NCI-H2227 (cell line): ENCODE data around the gene FRS2.
A peak's percentile ranks its signal among the peaks of the same experiment; 100 is the strongest.
"Not testable (repeated sequence)": the region's sequence is repeated elsewhere in the genome, so short reads cannot be mapped to it uniquely, and the experiment has no call there.

Experiments used
- DNase-seq: peaks from one replicate; lab custom pipeline; 2025; ENCODE audit not compliant: unreplicated experiment; lab: John Stamatoyannopoulos, UW

FRS2 gene

GRCh38 chr12:69575346-69575745 is 105.2 kb downstream of the FRS2 start:
- no peak for DNase-seq

- DNase-seq = no peak
Observed at GRCh38 chr12:69578283-69578682, 108.1 kb downstream of the FRS2 start.

GRCh38 chr12:69579029-69579428 is 108.8 kb downstream of the FRS2 start:
- DNase-seq = no peak

DNA sequence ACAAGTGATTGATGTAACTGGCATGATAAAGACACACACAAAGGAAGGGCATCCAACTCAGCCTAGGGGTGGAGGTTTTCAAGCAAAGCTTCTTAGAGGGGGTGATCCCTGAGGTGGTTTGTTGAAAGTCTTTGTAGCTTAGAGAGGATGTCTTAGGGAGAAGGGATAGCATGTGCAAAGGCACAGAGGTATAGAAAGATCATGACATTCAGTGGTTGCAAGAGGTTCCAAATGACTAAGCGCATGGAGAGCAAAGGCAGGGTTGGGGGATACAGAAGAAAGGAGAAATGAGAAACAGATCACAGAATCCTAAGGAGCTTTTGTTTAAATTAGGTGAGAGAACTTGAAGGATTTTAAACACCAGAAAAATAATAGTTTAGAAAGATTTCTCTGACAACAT is 109.9 kb downstream of the FRS2 start:
- no peak for DNase-seq

GRCh38 chr12:69583203-69583602 is 113.0 kb downstream of the FRS2 start:
- DNase-seq = peak; percentile 14

- DNase-seq = peak; percentile 98
Observed at GRCh38 chr12:69585189-69586062, 115.2 kb downstream of the FRS2 start, which contains the start of gene CCT2. CCT2 (plus strand) TSS chr12:69585459; CDS start chr12:69585522, 63 bp downstream.

DNA sequence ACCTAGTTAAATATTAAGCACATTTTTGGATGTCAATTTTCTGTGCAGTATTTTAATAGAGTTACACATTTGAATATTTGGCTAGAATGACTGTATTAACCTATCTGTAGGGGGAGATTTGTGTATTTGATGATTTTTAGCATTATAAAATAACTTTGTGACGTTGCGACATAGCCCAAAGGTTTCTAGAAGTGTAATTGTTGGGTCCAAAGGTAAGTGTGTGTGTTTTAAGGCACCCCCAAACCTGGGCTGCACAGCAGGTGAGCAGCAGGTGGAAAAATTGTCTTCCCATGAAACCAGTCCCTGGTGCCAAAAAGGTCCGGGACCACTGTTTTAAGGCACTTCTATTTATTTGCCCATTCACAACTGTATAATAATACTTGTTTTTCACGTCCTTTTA is 118.3 kb downstream of the FRS2 start:
- no peak for DNase-seq

- DNase-seq = no peak
Observed at GRCh38 chr12:69589082-69589481, 118.9 kb downstream of the FRS2 start.

DNA sequence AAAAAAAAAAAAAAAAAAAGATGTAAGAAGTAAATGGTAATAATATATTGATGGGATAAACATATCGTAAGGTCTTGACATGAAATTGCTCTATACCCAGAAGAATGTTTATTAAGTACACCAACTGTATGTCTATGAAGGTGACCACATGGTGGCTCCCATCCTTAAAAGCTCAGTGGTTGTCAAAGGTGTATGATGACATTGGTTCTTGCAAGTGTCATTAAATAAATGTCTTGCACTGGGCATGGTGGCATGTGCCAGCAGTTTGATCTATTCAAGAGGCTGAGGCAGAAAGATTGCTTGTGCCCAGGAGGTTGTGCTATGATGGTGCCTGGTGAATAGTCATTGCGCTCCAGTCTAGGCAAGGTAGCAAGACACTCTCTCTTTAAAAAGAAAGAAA is 125.5 kb downstream of the FRS2 start:
- no peak for DNase-seq

GRCh38 chr12:69598174-69598753 is 128.1 kb downstream of the FRS2 start:
- DNase-seq = no peak

- DNase-seq = no peak
Observed at GRCh38 chr12:69600804-69601203, 130.6 kb downstream of the FRS2 start.

DNA sequence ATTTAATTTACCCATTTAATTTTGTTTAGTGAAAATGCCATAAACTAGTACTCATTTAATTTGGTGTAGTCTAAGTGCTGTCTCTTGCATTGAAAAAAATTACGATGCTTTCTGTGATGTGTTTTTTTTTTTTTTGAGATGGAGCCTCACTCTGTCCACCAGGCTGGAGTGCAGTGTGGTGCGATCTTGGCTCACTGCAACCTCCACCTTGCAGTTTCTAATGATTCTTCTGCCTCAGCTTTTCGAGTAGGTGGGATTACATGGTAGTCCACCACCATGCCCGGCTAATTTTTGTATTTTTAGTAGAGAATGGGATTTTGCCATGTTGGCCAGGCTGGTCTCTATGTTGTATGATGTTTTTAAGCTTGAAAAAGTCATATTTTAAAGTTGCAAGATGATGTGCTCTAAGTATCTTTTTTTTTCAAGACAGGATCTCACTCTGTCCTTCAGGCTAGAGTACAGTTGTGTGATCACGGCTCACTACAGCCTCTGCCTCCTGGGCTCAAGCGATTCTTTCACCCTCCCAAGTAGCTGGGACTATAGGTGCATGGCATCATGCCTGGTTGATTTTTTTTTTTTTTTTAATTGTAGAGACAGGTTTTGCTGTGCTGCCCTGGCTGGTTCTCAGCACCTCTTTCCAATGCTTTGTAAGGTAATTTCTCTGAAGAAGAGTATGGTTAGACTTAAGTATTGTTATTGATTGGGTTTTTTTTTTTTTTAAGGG is 131.9 kb downstream of the FRS2 start:
- DNase-seq = no peak

DNA sequence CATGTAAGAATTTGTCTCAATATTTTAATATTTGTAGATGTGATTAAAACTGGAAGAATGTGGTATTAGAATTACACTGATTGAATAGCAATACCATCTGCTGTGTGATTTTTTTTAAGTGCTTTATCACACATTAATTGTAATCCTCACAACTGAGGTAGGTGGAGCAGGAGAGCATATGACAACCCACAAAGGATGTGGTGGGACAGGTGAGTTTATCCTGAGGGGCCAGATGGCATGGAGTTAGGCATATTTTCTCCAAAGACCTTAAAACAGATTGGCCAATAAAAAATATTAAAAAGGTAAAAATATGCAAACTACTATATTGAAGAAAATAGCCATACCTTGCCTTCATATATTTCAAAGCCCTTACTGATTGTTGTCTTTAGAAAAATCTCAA is 132.8 kb downstream of the FRS2 start:
- DNase-seq = no peak

GRCh38 chr12:69603556-69603955 is 133.4 kb downstream of the FRS2 start:
- DNase-seq = not testable (repeated sequence)

DNA sequence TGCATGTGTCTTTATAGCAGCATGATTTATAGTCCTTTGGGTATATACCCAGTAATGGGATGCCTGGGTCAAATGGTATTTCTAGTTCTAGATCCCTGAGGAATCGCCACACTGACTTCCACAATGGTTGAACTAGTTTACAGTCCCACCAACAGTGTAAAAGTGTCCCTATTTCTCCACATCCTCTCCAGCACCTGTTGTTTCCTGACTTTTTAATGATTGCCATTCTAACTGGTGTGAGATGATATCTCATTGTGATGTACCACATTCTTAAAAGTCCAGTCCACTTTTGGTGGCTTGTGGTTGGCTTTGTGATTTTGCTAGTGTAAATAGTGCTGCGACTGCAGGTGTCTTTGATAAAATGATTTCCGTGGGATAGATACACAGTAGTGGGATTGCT is 134.1 kb downstream of the FRS2 start:
- not testable (repeated sequence) for DNase-seq

DNA sequence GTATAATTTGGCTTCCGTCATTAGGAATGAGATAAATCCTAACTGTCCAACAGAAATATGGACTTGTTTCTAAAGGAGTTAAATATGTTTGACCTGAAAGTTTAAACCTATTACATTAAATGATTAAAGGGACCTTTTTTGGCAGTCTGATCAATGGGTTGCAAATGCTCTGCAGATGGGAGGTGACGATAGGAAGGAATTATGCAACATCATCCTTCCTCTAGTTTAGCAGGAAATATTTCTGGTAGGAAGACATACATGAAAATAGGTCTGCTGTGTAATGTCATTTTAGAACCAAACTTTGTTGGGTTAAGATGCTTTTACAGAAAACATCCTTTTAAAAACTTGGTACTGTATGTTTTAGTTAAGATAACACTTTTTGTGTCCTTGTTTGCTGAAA is 137.9 kb downstream of the FRS2 start:
- no peak for DNase-seq

DNA sequence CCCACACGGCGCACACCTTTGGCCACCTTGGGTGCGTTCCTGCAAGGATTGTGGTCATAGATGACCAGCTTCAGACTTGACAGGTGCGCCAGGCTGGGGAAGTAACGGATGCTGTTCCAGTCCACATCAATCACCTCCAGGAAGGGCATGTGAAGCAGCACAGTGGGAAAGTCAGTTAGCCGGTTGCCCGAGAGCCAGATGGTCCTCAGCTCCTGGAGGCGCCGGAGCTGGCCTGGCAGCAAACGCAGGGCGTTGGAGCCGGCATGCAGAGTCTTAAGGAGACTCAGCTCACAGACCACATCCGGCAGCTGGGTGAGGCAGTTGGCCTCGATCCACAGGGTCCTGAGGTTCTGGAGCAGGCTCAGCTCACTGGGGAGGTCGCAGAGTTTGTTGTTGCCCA is 139.9 kb downstream of the FRS2 start:
- DNase-seq = no peak

DNA sequence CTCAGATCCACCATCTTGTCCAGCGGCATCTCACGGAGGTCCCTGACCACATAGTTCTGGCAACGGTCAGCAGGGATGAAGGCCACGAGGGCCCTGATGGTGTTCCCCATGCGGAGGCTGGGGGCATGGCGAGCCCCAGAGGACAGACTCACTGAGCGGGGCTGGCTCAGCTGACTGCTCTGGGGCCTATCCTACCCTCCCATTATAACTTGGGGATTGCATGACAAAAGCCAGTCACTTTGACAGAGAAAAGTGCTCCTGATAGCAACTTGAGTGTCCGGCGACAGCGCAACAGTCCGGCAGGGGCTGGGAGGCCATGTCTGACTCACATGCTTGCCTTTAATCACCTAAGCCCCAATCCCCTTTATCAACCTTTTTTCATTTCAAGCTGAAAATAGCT is 140.5 kb downstream of the FRS2 start, which contains the start of gene LRRC10:
Gene LRRC10 (minus strand): TSS at position 179 of the 400 bp plus-strand sequence. CDS start 69 bp downstream, at position 110.
- no peak for DNase-seq

- DNase-seq = no peak
Observed at GRCh38 chr12:69613351-69613750, 143.2 kb downstream of the FRS2 start.

- no peak for DNase-seq
Observed at GRCh38 chr12:69616025-69616424, 145.8 kb downstream of the FRS2 start.

DNA sequence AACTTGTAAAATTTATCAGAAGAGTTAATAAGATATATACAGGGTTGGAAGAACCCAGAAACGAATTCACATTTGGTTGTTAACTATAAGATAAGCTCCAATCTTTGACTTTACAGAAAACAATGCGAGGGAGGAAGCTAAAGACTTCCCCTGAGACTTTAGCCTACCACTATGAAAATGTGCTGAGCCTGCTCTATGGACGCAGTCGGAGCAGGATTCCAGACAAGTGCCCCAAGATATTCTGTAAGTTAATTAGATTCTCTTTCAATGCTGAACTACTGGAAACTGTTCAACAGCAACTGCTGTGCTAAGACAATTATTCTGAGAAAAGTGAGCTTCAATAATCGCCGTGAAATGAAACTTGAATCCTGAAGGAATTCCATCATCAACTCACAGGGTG is 148.9 kb downstream of the FRS2 start:
- no peak for DNase-seq

DNA sequence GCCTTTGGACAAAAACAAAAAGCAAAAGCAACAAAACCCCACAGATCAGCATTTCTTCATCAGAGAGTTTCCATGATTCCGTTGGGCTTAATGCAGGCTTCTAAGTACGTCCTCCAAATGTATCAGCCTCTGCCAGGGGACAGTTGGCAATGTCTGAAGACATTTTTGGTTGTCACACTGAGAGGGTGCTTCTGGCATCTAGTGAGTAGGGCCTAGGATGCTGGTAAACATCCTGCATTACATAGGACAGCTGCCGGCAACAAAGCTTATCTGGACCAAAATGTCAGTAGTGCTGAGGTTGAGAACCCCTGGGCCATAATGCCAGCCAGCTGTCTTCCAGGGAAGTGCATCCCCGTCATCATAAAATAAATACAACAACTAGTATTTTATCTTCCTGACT is 149.9 kb downstream of the FRS2 start:
- DNase-seq = no peak
